Smooth muscle cell (in vitro differentiated cells): ENCODE results near the gene SMPD3. TPM values are rescaled to one million over a fixed set of nuclear protein-coding genes. Genes with fewer than 3 reads are reported as not detected.

Source experiments
- DNase-seq: peaks from one replicate; lab custom pipeline; 2025; ENCODE audit not compliant: unreplicated experiment; lab: John Stamatoyannopoulos, UW
- H2AFZ ChIP-seq: fragments of 200-600 bp; sonication (generic); 2 replicates; pipeline ENCODE4 v1.6.0; 2016; ENCODE audit warnings: antibody characterized with exemption, low read depth, mild to moderate bottlenecking
- H3F3A ChIP-seq: fragments of 200-600 bp; sonication (generic); 2 replicates; pipeline ENCODE4 v1.6.0; 2017; ENCODE audit warnings: antibody characterized with exemption, low read depth
- H3K27ac ChIP-seq: fragments of 200-600 bp; sonication (generic); 2 replicates; pipeline ENCODE4 v1.5.1; 2016; ENCODE audit warnings: low read depth, mild to moderate bottlenecking
- H3K27me3 ChIP-seq: fragments of 200-600 bp; sonication (generic); 2 replicates; pipeline ENCODE4 v1.6.1; 2016; ENCODE audit warnings: low read depth, mild to moderate bottlenecking
- H3K36me3 ChIP-seq: fragments of 200-600 bp; sonication (generic); 2 replicates; pipeline ENCODE4 v1.5.1; 2016; ENCODE audit warnings: low read depth
- H3K4me1 ChIP-seq: fragments of 200-600 bp; sonication (generic); 2 replicates; pipeline ENCODE4 v1.5.1; 2016; ENCODE audit warnings: low read depth
- H3K4me2 ChIP-seq: fragments of 200-600 bp; sonication (generic); 2 replicates; pipeline ENCODE4 v1.6.0; 2016; ENCODE audit warnings: mild to moderate bottlenecking
- H3K4me3 ChIP-seq: fragments of 200-600 bp; sonication (generic); 2 replicates; pipeline ENCODE4 v1.5.1; 2016; ENCODE audit warnings: mild to moderate bottlenecking
- H3K79me2 ChIP-seq: fragments of 200-600 bp; sonication (generic); 2 replicates; pipeline ENCODE4 v1.6.0; 2016; ENCODE audit warnings: low read depth, mild to moderate bottlenecking
- H3K9ac ChIP-seq: fragments of 200-600 bp; sonication (generic); 2 replicates; pipeline ENCODE4 v1.6.0; 2016; ENCODE audit warnings: low read depth
- H3K9me3 ChIP-seq: fragments of 200-600 bp; sonication (generic); replicated peaks from 2 replicates; pipeline ENCODE4 v1.5.1; 2016; ENCODE audit warnings: low read depth
- H4K20me1 ChIP-seq: fragments of 200-600 bp; sonication (generic); 2 replicates; pipeline ENCODE4 v1.6.0; 2016; ENCODE audit warnings: low read depth
- WGBS: methylation state at CpG from one replicate; pipeline ENCODE4 v1.1.7; 2016; ENCODE audit warnings: low lambda C conversion rate; 5-methylcytosine and 5-hydroxymethylcytosine counted together
- polyA plus RNA-seq: library from polyadenylated mRNA; unstranded; fragments of >200 nt; fragmentation: Nextera tagmentation; extraction: Ambion mirVana; gene quantifications from 2 replicates; pipeline ENCODE4 v1.2.1, GENCODE V29; 2016
- total RNA-seq: library from RNA; depleted of rRNA; stranded (reverse); fragments of >200 nt; gene quantifications from 2 replicates; pipeline ENCODE4 v1.2.3, GENCODE V29; 2014
- TF ChIP-seq, protein P1 (sequence below): fragments of 200-600 bp; sonication (generic); IDR thresholded peaks from 2 replicates; pipeline ENCODE4 v1.5.1; 2017; ENCODE audit warnings: borderline replicate concordance, mild to moderate bottlenecking, antibody characterized with exemption; ENCODE audit not compliant: insufficient read depth, poor library complexity, severe bottlenecking

Gene SMPD3
- total and polyA plus RNA-seq, 2 experiments from 2014 or later: 0.63 to 0.73 TPM

DNA sequence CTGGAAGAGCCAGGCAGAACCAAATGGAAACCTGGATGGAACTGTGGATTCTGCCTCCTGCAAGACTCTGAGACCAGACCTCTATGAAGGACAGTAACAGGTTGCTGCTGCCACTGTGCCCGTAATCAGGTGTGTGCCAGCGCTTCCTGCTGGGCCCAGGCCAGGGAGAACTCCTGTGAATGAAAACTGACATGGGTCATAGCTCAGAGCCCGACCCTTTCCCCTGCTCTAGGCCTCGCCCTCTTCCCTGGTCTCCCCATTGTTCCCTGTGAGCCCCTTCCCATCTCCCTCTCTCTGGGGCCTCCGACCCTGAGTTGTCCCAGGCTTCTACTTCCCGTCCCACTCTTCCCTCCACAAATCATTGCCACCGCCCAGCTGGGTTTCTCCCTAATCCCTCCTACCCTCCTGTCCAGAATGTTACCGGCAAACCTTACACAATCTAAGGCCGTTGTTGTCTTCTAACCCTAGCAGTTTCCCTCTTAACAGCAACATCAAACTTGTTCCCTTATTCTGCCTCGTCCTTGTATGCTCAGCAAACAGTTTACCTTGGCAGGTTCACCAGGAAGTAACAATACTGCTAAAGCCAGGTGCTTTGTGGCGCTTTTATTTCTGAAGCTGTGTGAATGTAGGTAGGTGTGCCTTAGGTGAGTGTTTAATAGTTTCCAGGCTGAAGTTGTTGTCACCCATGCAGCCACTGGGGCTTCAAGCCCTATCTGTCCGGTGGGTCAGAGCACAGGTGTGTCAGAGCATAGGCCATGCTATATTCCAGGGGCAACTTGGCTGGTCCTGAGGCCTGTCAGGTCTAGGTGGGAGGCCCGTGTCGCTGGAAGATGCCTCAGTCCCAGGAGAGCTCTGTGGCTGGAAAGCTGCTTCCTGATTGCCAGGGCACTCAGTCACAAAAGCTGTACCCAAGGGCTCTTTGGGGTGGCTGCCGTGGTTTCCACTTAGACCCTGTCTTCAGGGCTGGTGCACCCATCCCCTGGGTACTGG, 32.0 kb downstream of the SMPD3 start:
- H2AFZ ChIP-seq: no peak overlapping the region
- H3K27ac ChIP-seq: no peak overlapping the region

DNA sequence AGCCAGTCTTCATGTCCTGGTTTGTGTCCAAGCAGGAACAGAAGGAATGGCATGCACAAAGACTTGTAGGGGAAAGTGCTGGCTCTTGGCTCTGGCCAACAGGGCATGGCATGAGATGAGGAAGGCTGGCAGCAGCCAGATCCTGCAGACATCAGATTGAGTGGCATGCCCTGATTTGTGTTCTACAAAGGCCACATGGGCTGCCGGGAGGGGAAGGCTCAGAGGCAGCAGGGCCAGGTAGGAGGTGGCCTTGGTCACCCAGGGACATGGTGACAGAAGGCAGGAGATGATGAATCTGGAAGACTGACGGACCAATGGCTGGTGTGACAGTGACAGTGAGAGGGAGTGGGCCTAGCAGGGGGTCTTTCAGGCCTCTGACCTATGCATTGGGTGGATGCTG, 33.7 kb downstream of the SMPD3 start:
- Histone ChIP-seq H3K9me3 (no peaks in the 10 kb centered on the region), H3K9ac (no peak overlapping the region), H3K4me3 (no peak overlapping the region), H3K27ac (no peak overlapping the region), H3K27me3 (no peaks in the 10 kb centered on the region), H3K4me1 (no peaks in the 10 kb centered on the region), H4K20me1 (no peaks in the 10 kb centered on the region), H2AFZ (no peak overlapping the region), H3K36me3 (no peaks in the 10 kb centered on the region), H3F3A (no peaks in the 10 kb centered on the region), H3K79me2 (no peaks in the 10 kb centered on the region), H3K4me2 (no peak overlapping the region)
- TF ChIP-seq, protein P1, sequence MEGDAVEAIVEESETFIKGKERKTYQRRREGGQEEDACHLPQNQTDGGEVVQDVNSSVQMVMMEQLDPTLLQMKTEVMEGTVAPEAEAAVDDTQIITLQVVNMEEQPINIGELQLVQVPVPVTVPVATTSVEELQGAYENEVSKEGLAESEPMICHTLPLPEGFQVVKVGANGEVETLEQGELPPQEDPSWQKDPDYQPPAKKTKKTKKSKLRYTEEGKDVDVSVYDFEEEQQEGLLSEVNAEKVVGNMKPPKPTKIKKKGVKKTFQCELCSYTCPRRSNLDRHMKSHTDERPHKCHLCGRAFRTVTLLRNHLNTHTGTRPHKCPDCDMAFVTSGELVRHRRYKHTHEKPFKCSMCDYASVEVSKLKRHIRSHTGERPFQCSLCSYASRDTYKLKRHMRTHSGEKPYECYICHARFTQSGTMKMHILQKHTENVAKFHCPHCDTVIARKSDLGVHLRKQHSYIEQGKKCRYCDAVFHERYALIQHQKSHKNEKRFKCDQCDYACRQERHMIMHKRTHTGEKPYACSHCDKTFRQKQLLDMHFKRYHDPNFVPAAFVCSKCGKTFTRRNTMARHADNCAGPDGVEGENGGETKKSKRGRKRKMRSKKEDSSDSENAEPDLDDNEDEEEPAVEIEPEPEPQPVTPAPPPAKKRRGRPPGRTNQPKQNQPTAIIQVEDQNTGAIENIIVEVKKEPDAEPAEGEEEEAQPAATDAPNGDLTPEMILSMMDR: no peak
- WGBS: 69% methylated on average over 2 of the region's 2 CpGs
- no peak for DNase-seq

More for the DNA sequence above, 32.0 kb downstream of the SMPD3 start:
- no peak for DNase-seq
- no peak overlapping the region for H3K4me3 ChIP-seq
- H3K27me3 ChIP-seq: no peaks in the 10 kb centered on the region
- H4K20me1 ChIP-seq: no peaks in the 10 kb centered on the region
- no peaks in the 10 kb centered on the region for H3K4me1 ChIP-seq
- H3K4me2 ChIP-seq: no peak overlapping the region
- TF ChIP-seq, protein P1: no peak
- no peaks in the 10 kb centered on the region for H3K79me2 ChIP-seq
- WGBS: 92% methylated on average over 15 of the region's 15 CpGs
- H3K9ac ChIP-seq: no peak overlapping the region
- H3K36me3 ChIP-seq: no peaks in the 10 kb centered on the region
- no peaks in the 10 kb centered on the region for H3K9me3 ChIP-seq
- no peaks in the 10 kb centered on the region for H3F3A ChIP-seq

DNA sequence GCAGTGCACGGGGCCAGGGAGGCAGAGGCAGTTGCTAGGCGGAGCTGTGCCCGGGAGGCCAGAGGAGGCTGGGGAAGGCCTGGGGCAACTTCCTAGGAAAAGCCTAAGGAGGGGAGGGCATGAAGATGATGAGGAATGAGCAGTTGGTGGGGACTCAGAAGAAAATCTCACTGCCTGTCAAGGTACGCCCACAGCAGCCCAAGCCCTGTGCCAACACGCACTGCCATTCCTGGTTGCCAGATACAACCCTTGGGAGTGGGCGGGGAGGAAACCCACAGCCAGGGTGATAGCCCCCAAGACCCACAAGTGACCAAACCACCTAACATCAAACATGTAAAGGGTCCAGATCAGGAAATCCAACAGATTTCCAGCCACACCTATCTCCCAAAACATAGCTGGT, 36.2 kb downstream of the SMPD3 start:
- H3K27ac ChIP-seq: no peak overlapping the region
- H3K27me3 ChIP-seq: no peaks in the 10 kb centered on the region
- no peak for DNase-seq
- no peaks in the 10 kb centered on the region for H3K36me3 ChIP-seq
- no peaks in the 10 kb centered on the region for H3K79me2 ChIP-seq
- no peaks in the 10 kb centered on the region for H4K20me1 ChIP-seq
- H3K4me1 ChIP-seq: peaks cover 6% of the 10 kb centered on the region
- no peak overlapping the region for H3K4me3 ChIP-seq
- no peaks in the 10 kb centered on the region for H3F3A ChIP-seq
- no peak overlapping the region for H2AFZ ChIP-seq
- 95% methylated on average over 6 of the region's 6 CpGs for WGBS
- no peaks in the 10 kb centered on the region for H3K9me3 ChIP-seq
- H3K4me2 ChIP-seq: no peak overlapping the region
- H3K9ac ChIP-seq: no peak overlapping the region
- TF ChIP-seq, protein P1: no peak
